Epithelial cell of proximal tubule (primary cell): ENCODE results near the gene CHD2. TPM values are rescaled to one million over a fixed set of nuclear protein-coding genes. Genes with fewer than 3 reads are reported as not detected.

Experiments
- DNase-seq: peaks from one replicate; pipeline ENCODE4 v3.0.0-alpha.2; 2011; ENCODE audit warnings: low read depth
- H3K4me3 ChIP-seq: 2 replicates; pipeline ENCODE4 v1.5.1; 2011; ENCODE audit warnings: low read depth, mild to moderate bottlenecking, low read length
- total RNA-seq: library from RNA; depleted of rRNA; stranded (reverse); fragments of >200 nt; gene quantifications from 2 replicates; pipeline ENCODE4 v1.2.3, GENCODE V29; 2015
- TF ChIP-seq, protein P1 (sequence below): conservative IDR thresholded peaks from 2 replicates; pipeline ENCODE4 v1.5.1; 2012; ENCODE audit warnings: low read depth, mild to moderate bottlenecking, low read length

Gene CHD2
- total RNA-seq, 1 donor from 2014 or later, result 26.5 TPM

DNA sequence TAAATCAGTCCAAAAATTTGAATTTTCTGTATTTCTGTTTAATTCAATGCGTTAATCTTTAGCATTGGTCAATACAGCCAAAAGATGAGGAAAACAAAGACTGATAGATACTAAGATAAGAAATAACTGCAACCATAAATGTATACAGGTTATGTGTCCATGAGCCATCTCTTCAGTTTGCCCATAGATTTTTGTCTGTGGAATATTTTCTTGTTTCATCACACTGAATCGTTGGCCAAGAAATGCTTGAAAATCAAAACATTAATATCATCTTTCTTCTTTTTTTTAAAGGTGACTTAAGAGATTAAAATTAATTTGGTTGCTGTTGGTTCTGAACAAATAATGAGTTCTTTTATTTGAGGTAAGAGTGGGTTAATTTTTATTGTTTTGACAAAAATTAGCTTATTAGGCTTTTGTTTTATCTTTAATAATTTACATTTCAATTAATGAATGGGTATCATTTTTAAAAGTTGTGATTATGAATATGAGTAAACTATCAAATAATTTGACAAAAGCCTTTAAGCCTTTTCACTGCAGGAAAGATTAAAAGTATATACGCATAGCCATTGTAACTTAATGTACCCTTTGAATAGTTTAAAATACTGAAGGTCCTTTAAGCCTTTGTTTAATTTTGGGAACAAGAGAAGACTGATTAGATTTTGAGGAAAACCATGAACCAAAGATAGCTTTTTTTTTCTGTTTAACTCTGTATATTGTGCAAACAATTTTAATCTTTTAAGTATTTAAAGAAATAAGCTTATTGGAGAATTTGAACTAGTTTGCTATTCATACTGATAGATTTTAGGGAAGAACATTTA lies 14.7 kb upstream of the CHD2 start:
- TF ChIP-seq, protein P1, sequence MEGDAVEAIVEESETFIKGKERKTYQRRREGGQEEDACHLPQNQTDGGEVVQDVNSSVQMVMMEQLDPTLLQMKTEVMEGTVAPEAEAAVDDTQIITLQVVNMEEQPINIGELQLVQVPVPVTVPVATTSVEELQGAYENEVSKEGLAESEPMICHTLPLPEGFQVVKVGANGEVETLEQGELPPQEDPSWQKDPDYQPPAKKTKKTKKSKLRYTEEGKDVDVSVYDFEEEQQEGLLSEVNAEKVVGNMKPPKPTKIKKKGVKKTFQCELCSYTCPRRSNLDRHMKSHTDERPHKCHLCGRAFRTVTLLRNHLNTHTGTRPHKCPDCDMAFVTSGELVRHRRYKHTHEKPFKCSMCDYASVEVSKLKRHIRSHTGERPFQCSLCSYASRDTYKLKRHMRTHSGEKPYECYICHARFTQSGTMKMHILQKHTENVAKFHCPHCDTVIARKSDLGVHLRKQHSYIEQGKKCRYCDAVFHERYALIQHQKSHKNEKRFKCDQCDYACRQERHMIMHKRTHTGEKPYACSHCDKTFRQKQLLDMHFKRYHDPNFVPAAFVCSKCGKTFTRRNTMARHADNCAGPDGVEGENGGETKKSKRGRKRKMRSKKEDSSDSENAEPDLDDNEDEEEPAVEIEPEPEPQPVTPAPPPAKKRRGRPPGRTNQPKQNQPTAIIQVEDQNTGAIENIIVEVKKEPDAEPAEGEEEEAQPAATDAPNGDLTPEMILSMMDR, result no peak
- DNase-seq, result no peak
- H3K4me3 ChIP-seq, result peak overlapping the region; percentile 66

DNA sequence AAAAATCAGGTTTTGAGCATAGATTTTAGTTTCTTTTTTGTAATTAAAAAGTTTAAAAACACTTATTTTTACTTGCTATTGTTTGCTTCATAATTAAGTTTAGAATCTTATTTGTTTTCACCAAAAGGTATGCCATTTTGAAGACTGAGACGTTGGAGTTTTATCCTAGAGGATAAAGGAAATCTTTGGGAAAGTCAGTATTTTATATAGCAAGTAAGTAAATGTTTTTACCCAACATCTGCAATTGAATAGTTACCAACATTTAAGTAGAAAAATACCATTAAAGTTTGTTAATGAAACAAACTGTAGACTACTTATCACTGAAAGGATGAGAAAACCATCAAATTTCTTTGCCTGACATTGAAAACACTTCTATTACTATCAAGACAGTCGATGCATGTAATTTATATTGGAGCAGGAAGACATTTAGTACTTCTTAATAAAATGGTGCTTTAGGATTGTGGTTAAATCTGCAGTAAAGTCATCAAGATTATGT lies 14.0 kb upstream of the CHD2 start:
- peak overlapping the region; percentile 66 for H3K4me3 ChIP-seq
- no peak for DNase-seq
- TF ChIP-seq, protein P1, result no peak

GRCh38 chr15:92886815-92887214 lies 13.3 kb upstream of the CHD2 start:
- no peak for DNase-seq
- TF ChIP-seq, protein P1, result no peak
- H3K4me3 ChIP-seq, result peak overlapping the region; percentile 66

DNA sequence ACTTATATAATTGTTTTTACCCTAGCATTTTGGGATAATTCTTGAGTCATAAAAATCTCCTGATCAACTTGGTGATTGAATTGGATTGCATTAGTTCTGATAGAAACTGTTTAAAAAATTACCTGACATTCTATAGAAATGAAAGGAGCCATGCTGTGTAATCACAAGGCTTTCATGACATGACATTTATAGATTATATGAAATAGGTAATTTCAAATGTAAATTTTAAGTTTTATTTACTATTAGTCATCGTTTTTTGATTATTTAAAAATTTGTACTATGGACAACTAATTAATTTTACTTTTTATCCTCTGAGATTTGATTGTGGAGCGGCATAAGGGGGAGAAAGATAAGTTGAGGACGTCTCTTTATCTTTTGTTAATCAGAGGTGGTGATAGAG lies 12.3 kb upstream of the CHD2 start:
- TF ChIP-seq, protein P1, result no peak
- DNase-seq, result no peak
- peak overlapping the region; percentile 28 for H3K4me3 ChIP-seq

DNA sequence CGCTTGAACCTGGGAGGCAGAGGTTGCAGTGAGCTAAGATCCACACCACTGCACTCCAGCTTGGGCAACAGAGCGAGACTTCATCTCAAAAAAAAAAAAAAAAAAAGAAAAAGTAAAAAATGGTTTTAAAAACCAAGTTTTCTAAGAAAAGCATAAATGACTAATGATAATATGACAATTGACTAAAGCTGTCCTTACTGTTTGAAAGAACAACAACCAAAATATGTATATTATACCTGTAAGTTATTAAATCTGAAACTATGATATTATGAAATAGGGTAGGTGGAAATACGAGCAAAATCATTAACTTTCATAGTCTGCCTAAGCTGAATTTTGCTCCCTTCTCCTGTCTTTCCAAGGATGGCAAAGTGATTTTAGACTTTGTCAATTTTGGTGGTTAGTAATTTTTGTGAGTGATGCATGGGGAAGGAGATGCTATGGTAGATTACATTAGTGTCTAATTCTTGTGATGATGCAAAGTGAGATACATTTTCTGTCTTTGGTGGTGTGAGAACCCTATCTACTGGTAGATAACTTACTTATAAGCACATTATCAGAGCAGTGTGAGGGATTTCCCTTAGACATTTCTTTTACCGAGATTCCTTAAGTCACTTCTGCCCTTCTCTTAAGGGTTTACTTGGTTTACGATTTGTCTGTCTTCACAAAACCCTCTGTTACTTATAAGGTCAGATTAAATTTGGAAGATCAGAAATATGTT lies 10.6 kb upstream of the CHD2 start:
- no peak for DNase-seq
- TF ChIP-seq, protein P1, result no peak

DNA sequence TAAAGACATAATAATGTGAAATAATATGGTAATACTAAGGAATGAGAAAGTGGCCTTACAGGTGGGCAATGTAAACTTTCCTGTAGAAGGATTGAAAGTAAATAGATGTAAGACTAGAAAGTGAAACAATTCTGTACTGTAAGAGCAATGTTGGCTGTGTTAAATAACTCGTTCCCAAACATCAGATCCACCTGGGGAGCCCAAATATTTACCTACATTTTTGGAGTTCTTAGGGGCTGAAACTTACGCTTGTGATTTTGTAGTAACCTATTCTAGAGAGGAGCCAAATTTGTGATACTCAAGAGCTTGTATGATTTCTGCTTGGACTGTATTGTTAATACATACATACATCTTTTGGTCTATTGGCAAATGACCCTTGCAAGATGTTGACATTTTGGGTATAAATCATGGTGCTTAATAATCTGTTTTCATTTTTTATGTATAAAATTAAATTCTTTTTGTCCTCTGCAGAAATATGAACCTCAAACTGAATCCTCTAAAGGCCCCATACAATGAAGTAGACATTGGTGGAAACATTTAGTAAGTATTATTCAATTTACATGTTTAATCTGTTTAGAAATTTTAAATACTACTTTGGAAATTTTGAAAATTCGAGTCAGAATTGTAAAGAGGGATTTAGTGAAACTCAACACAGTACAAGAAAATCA lies 8.5 kb upstream of the CHD2 start:
- DNase-seq, result no peak
- TF ChIP-seq, protein P1, result no peak
- no peak overlapping the region for H3K4me3 ChIP-seq

More for the DNA sequence above, 10.6 kb upstream of the CHD2 start:
- no peak overlapping the region for H3K4me3 ChIP-seq
